Right renal pelvis (tissue), 4 donors: ENCODE measurements around the gene RNF26. TPM values are rescaled to one million over a fixed set of nuclear protein-coding genes. Genes with fewer than 3 reads are reported as not detected.

Experiments
- DNase-seq, 4 donors: peaks; one replicate each; pipeline ENCODE4 v3.0.0-alpha.2; 2013; ENCODE audit warnings: low read depth in 4 of 4, low spot score in 3 of 4, missing footprints in 1 of 4
- polyA plus RNA-seq, 4 donors: library from polyadenylated mRNA; unstranded; fragments of 120-200 nt; gene quantifications; one replicate each; pipeline ENCODE4 v1.2.1, GENCODE V29; 2013; ENCODE audit not compliant: insufficient read length in 4 of 4

Gene RNF26
- polyA plus RNA-seq, 4 donors: 32.2 to 36.8 (median 32.9) TPM

- DNase-seq: no peak
Observed at GRCh38 chr11:119368121-119369034, 34.1 kb downstream of the RNF26 start.

GRCh38 chr11:119369132-119369925 lies 35.0 kb downstream of the RNF26 start:
- DNase-seq: no peak

DNA sequence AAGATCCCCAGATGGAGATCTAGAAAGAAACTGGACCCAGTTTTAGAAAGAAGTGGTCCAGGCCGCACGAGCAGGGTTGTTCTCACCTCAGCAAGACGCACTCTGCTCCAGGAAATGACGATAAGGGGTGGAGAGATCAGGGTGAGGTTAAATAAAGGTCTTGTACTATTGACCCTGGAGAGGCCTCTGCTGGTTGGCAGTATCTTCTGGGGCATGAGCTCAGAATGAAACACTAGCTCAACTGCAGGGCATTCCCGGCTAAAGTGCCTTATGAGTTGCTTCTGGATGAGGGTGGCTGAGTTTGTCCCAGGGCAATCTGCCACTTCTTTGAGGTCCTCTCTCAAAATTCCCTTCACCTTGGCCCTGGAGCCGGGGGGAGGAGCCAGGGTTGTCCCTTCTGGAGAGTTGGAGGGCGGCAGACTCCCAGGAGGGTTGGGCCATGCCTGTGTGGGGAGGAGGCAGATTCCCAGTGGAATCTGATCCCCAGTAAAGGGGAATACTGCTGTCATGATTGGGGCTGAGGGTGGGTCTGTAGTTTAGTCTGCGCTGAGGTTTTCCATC lies 36.2 kb downstream of the RNF26 start:
- no peak for DNase-seq

GRCh38 chr11:119371067-119371601 lies 36.8 kb downstream of the RNF26 start:
- DNase-seq: no peak

- no peak for DNase-seq
Observed at GRCh38 chr11:119371778-119372182, 37.5 kb downstream of the RNF26 start.

GRCh38 chr11:119372260-119373058 lies 38.1 kb downstream of the RNF26 start:
- DNase-seq: no peak

- no peak for DNase-seq
Observed at GRCh38 chr11:119373059-119373920, 39.0 kb downstream of the RNF26 start.

DNA sequence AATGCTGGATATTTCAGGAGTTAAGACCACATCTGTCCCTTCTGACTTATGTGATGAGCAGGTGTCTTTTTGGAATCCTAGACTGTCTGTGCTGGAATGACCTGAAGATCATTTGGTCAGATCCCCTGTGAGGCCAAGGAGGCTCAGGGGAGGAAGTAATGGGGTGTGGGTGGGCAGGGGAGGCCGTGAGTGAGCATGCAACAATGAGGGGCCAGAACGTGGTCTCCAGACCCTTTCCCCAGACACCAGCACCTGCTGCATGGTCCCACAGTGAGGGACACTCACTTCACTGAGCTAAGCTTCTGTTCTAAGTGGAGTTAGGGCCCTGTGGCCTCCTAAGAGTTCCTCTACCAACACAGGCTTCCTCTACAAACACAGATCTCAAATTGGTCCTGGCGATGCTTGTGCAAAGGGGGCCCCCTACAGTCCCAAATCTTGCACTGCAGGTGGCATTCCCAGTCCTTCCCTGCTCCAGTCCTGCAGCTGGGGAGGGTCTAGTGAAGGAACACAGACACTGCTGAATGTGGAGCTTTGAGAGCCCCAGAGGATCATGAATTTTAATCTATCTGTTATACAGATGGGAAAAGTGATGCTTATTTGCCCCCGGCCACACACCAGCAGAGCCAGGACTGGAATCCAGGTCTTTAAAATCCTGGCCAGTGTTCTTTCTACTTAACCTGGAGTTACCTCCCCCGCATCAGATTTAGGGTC lies 39.7 kb downstream of the RNF26 start:
- DNase-seq: peak in 1 of 4 donors; percentile 68

DNA sequence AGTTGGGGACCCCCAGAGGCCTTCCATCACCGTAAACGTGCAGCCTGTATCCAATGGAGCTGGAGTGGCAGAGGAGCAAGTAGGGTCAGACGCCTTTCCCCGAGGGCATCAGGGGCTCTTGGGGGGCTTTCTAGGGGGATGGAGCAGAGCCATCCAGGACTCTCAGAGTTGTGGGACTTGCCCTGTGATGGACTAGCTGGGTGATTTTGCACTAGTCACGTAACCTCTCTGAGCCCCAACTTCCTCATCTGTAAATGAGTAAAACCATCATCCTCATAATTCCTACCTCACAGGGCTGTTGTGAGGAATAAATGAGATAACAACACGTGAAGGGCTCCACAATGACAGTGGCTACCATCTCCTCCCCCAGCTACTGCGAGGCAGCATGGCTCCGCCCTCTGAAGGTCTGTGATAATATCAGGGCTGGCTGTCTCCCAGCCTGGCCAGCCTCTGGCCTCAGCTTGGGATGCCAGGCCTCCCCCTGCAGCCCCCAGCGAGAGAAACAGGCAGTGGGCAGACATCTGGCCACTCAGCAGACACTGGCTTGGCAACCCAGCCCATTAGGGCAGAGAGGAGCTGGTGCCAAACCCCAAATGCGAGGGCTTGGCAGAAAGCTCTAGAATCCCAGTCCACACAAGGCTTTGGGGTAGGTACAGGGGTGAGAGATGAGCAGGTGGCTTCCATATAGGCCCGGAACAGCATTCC lies 40.5 kb downstream of the RNF26 start:
- DNase-seq: no peak

DNA sequence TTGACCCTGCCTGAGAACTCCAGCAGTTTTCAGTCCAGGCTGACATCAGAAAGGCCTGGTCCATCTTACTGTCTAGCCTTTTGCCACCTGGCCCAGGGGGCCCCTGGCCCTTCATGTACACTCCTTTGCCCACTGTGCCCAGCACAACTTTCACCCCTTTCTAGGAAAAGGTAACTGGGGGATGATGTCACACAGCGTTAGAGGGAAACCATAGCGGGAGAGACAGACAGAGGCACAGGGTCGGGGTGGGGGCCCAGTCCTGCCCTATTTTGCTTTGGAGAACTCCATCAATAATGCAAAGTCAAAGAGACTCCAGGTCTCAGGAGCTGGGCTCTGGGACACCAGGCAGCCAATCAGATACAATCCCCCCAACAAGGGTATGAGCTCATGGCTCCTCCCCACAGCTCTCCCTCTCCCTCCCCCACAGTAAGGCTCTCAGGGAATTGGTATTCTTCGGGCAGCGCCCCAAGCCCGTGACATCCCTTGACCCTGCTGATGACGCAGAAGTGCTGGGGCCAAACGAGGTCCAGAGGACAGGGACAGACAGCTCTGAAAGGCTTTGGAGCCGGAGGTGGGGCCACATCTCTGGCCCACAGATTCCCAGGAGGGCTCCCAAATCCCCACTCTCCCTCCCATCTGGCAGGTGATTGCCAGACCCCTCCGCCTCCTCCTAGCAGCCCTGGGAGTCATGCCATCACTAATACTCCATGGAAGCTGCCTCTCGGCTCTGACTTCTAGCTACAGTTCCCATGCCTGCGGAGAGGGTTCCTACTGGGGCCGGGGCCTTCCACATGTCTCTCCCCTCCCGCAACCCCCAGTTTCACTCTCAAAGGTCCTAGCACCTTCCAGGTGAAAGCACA lies 41.2 kb downstream of the RNF26 start:
- DNase-seq: no peak

- no peak for DNase-seq
Observed at GRCh38 chr11:119376197-119376847, 42.0 kb downstream of the RNF26 start.

- DNase-seq: no peak
Observed at GRCh38 chr11:119377112-119377901, 43.0 kb downstream of the RNF26 start.

DNA sequence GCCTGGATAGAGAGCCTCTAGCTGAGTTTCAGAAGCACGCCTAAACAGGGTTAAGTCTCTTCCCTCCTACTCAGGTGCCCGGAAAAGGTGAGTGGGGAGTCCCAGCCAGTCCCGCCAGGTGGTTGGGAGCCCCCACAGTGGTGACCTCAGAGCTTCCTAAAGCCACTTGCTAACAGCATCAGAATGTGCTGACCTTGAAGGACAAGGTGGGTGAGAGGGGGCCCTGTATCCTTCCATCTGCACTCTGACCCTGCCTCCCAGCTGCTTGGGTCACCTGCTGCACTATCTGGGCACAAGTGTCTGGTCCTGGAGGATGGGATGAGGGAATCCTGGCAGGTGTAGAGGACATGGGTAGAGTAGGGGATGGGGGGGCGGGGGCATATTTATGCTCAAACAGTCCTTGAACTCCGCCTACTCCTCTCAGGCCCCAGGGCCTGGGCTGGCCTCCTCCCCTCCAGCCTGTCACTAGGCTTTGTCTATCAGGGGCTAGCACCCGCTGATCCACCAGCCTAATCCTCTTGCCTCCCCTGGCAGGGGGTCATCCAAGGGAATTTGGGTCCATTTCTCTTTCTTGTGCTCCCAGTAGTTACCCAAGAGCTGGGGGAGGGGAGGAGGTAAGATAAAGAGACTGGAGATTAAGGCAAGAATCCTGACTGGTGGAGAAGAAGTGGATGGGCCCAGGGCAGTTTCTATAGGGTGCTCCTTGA lies 43.8 kb downstream of the RNF26 start:
- no peak for DNase-seq

DNA sequence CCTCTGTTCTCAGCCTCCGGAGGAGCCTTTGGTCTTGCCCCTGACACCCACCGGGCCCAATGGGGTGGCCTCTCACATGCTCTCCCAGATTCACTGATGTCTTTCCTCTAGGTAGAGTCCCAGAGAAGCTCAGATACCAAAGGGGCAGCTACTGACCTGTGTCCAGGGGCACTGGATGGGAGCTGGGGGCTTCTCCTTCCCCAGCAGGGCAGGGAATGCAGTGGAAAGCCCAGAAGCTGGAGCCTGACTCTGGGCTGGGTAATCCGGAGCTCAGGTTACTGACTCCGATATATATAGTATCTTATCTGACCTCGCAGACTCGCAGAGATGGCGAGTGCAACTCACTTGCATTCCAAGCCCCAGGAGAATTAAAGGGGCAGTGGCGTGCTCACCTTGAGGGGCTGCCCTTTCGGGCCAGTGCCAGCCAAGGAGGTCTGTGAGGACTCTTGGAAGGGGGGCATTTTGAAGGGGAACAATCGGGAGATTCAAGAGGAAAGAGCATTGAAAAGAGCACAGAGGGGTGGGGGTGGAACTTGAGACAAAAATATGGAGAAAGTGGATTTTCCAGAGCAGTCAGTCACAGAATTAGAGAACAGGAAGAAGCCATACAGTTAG lies 44.6 kb downstream of the RNF26 start:
- DNase-seq: no peak
